GM21515 (cell line): Measurements from ENCODE around the gene SLC38A7.
A peak's percentile ranks its signal among the peaks of the same experiment; 100 is the strongest.
"Not testable (repeated sequence)": the region's sequence is repeated elsewhere in the genome, so short reads cannot be mapped to it uniquely, and the experiment has no call there.

Experiments
- ATAC-seq: cut with Tn5 transposase; IDR thresholded peaks from one replicate; pipeline ENCODE4 v1.9.1; 2021; ENCODE audit not compliant: unreplicated experiment

Gene SLC38A7

GRCh38 chr16:58679763-58680162, 4.8 kb downstream of the SLC38A7 start:
- no peak for ATAC-seq

GRCh38 chr16:58678716-58679115, 5.9 kb downstream of the SLC38A7 start:
- no peak for ATAC-seq

DNA sequence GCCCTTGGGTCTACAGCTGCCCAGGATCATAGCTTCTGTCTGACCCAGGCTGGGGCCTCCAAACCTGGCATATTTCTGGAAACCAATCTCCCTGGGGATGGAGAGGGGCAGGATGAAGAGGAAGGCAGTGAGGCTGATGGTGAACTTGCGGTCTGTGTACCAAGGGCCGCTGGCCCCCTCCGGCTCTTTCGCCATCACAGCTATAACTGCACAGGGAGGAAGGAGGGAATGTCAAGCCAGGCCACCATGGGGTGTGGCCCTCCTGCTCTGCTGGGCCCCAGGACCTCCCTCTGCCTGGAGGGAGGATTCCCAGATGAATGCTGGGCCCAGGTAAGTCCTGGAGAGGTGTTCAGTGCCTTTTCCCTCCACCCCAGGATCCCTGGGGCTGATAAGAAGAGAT, 6.3 kb downstream of the SLC38A7 start:
- no peak for ATAC-seq

GRCh38 chr16:58670946-58671583, 13.5 kb downstream of the SLC38A7 start:
- no peak for ATAC-seq

GRCh38 chr16:58670177-58670576, 14.4 kb downstream of the SLC38A7 start:
- ATAC-seq, result no peak

DNA sequence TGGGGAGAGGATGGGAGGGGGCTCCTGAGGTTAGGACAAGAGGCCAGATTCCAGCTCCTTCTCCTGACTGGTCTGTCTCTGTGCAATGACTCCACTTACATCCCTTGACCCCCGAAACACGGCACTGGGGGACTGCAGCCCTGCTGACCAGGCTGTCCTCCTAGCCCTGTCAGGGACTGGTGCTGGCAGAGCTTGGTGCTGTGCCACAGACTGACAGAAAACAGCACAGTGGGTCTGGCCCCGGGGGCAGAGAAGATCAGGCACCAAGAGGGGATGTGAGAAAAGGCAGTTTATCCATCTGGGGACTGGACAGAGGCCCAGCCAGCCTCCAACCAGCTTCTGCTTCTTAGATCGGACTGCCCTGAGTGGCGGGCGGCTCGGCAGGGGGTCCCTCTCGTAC, 19.4 kb downstream of the SLC38A7 start:
- no peak for ATAC-seq

DNA sequence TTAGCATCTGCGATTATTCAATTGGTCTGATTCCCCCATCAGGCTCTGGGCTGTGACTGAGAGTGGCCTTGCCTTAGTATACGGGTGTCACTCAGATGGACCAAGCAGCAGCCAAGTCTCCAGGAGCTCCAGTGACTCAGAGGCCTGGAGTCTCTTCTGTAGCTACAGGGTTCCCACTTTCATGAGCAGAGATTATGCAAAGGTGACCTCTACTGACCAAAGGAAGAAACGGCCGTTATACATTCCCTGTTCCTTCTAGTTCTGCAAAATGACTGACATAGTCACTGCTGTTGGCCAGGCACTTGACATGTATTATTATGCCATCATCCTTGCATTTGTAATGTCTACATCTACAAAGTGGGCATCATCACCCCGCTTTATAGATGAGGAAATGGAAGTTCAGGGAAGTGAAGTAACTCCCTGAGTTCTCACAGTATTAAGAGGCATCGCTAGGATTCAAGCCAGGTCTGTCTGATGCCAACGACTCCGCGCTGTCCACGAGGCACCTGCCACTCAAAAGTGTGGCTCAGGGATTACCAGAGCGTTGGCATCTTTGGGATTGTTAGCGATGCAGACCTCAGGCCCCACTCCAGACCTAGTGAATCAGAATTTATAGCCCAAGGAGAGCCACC, 23.3 kb downstream of the SLC38A7 start:
- peak; percentile 74 for ATAC-seq

DNA sequence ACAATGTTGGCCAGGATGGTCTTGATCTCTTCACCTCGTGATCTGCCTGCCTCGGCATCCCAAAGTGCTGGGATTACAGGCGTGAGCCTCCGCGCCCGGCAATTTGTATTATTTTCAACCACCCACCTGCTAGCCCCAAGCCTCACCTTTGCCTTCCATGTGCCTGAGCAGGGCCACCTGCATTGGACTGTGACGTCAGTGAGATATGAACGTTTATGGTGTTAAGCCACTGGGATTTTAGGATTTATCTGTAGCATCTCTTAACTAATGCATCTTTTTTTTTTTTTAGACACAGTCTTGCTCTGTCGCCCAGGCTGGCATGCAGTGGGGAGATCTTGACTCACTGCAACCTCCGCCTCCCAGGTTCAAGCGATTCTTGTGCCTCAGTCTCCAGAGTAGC, 24.7 kb downstream of the SLC38A7 start:
- not testable (repeated sequence) for ATAC-seq

DNA sequence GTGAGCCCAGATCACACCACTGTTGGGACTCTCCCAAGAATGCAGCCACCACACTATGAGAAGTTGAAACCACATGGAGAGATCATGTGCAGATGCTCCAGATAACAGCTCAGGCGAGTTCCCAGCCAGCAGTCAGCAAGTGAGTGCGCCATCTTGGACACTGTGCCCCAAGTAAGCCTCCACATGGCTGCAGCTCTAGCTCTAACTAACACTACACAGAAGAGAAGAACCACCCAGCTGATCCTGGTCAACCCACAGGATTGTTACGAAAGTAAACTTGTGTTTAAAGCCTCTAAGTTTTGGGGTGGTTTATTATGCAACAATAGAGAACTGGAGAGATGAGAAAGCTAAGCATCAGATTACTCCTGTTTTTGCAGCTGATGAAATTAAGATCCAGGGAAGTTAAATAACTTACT, 25.8 kb downstream of the SLC38A7 start:
- ATAC-seq, result no peak

DNA sequence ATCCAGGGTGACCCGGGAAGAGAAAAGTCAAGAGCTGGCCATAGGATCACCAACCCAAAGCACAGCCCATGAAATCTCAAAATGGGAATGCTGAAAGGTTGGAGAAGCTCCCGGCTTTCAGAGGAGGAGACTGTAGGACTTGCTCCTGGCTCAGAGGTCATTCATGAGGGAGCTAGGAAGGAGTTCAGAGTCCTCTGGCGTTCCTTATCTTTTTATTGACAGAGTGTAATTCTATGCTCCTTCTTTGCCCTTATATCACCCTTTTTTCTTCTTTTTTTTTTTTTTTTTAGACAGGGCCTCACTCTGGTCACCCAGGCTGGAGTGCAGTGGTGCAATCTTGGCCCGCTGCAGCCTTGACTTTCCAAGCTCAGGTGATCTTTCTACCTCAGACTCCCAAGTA, 27.7 kb downstream of the SLC38A7 start:
- ATAC-seq, result no peak

GRCh38 chr16:58655215-58655596, 29.4 kb downstream of the SLC38A7 start:
- no peak for ATAC-seq

GRCh38 chr16:58654560-58655214, 29.9 kb downstream of the SLC38A7 start:
- ATAC-seq, result no peak

GRCh38 chr16:58652741-58653140, 31.8 kb downstream of the SLC38A7 start:
- ATAC-seq, result no peak

GRCh38 chr16:58651965-58652348, 32.6 kb downstream of the SLC38A7 start:
- no peak for ATAC-seq

- ATAC-seq, result no peak
Observed at GRCh38 chr16:58649707-58650106, 34.9 kb downstream of the SLC38A7 start.

GRCh38 chr16:58647107-58647506, 37.5 kb downstream of the SLC38A7 start:
- ATAC-seq, result no peak

GRCh38 chr16:58644765-58645487, 39.6 kb downstream of the SLC38A7 start:
- no peak for ATAC-seq

GRCh38 chr16:58644108-58644507, 40.5 kb downstream of the SLC38A7 start:
- ATAC-seq, result no peak

GRCh38 chr16:58640949-58641348, 43.6 kb downstream of the SLC38A7 start:
- no peak for ATAC-seq

GRCh38 chr16:58639836-58640235, 44.7 kb downstream of the SLC38A7 start:
- no peak for ATAC-seq

DNA sequence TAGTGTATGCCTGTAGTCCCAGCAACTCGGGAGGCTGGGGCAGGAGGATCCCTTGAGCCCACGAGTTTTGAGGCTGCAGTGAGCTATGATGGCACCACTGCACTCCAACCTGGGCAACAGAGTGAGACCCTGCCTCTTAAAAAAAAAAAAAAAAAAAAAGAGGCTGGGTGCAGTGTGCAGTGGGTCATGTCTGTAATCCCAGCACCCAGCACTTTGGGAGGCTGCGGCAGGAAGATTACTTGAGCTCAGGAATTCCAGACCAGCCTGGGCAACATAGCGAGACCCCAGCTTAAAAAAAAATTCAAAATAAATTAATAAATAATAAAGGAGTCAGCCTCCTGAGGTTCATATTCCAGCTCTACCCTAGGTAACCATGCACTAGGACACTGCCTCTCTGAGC, 45.3 kb downstream of the SLC38A7 start:
- ATAC-seq, result no peak
